Transverse colon (tissue), 4 donors: Measurements from ENCODE around the gene EGFR.

ENCODE experiments used
- POLR2A ChIP-seq: fragments of 450-650 bp; IDR thresholded peaks from one replicate; pipeline ENCODE4 v1.6.1; 2016; ENCODE audit warnings: antibody characterized with exemption, mild to moderate bottlenecking, moderate library complexity
- POLR2AphosphoS5 ChIP-seq, 3 donors: sonication (generic); formaldehyde crosslinking; IDR thresholded peaks; one replicate each; pipeline ENCODE4 v1.6.1; 2016; ENCODE audit warnings: antibody characterized with exemption in 3 of 3
- TF ChIP-seq, protein P1 (sequence below), 5 experiments: fragments of 200-600 bp in 3 of 5; fragments of 450-650 bp in 2 of 5; sonication (generic) in 3 of 5; IDR thresholded peaks; 1 replicate in 2 of 5; 2 replicates in 3 of 5; pipeline ENCODE4 v1.5.1; 2016 to 2017; ENCODE audit warnings: antibody characterized with exemption in 5 of 5, inconsistent platforms in 3 of 5, mild to moderate bottlenecking in 2 of 5, moderate library complexity in 1 of 5

DNA sequence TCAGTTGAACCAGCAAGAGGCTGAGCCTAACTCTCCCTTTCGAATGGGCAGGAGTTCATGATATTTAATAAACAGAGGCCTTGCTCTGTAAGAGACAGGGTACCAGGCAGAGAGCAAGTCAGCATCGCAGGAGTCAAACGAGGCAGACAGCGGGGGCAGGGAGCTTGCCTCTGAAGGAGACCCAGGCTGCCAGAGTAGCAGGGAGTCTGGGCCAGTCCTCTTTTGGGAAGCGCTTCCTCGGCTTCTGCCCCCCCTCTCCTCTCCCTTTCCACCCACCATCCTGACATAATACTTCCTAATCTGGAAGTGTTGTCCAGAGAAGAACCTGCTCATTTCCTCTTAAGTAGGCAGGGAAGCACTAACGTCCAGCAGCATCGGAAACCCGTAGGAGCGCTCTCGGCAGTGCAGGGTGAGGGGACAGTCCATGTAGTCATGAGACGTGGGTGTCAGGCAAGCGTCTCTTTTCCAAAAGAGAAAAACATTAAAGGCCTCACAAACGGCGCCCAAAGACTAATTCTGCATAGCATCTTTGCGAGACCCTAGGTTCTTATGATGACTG, 171.1 kb downstream of the EGFR start:
- TF ChIP-seq, protein P1, sequence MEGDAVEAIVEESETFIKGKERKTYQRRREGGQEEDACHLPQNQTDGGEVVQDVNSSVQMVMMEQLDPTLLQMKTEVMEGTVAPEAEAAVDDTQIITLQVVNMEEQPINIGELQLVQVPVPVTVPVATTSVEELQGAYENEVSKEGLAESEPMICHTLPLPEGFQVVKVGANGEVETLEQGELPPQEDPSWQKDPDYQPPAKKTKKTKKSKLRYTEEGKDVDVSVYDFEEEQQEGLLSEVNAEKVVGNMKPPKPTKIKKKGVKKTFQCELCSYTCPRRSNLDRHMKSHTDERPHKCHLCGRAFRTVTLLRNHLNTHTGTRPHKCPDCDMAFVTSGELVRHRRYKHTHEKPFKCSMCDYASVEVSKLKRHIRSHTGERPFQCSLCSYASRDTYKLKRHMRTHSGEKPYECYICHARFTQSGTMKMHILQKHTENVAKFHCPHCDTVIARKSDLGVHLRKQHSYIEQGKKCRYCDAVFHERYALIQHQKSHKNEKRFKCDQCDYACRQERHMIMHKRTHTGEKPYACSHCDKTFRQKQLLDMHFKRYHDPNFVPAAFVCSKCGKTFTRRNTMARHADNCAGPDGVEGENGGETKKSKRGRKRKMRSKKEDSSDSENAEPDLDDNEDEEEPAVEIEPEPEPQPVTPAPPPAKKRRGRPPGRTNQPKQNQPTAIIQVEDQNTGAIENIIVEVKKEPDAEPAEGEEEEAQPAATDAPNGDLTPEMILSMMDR (IDR thresholded peaks at IDR 0.05) = no peak
- TF ChIP-seq POLR2A (no peak), POLR2AphosphoS5 (IDR thresholded peaks at IDR 0.05) (no peak)
